ENCODE data around the gene VIPAS39.
A peak's percentile ranks its signal among the peaks of the same experiment; 100 is the strongest.

Gene VIPAS39

GRCh38 chr14:77469539-77469938, 12.1 kb upstream of the VIPAS39 start:
- H3K36me3 ChIP-seq (ENCODE audit: control insufficient read depth, insufficient read depth, low read length) = peaks cover 12% of the 10 kb centered on the region
- no peaks in the 10 kb centered on the region for H3K27me3 ChIP-seq (replicated peaks; ENCODE audit: control insufficient read depth, insufficient read depth, low read length)
- DNase-seq (ENCODE audit: extremely low read depth, insufficient read length) = no peak
- TF ChIP-seq CTCF (IDR thresholded peaks at IDR 0.05; ENCODE audit: insufficient read depth, low read length, poor library complexity, severe bottlenecking) = no peak
- no peak overlapping the region for H3K4me3 ChIP-seq (replicated peaks; ENCODE audit: low read depth, low read length)

- DNase-seq (ENCODE audit: extremely low read depth, insufficient read length) = no peak
- H3K4me3 ChIP-seq (replicated peaks; ENCODE audit: low read depth, low read length) = no peak overlapping the region
- no peak for TF ChIP-seq CTCF (IDR thresholded peaks at IDR 0.05; ENCODE audit: insufficient read depth, low read length, poor library complexity, severe bottlenecking)
- H3K27me3 ChIP-seq (replicated peaks; ENCODE audit: control insufficient read depth, insufficient read depth, low read length) = no peaks in the 10 kb centered on the region
- peaks cover 13% of the 10 kb centered on the region for H3K36me3 ChIP-seq (ENCODE audit: control insufficient read depth, insufficient read depth, low read length)
These were observed 11.7 kb upstream of the VIPAS39 start for GRCh38 chr14:77469067-77469505.

GRCh38 chr14:77467801-77468200, 10.4 kb upstream of the VIPAS39 start:
- H3K4me3 ChIP-seq (replicated peaks; ENCODE audit: low read depth, low read length) = no peak overlapping the region
- peaks cover 17% of the 10 kb centered on the region for H3K36me3 ChIP-seq (ENCODE audit: control insufficient read depth, insufficient read depth, low read length)
- TF ChIP-seq CTCF (IDR thresholded peaks at IDR 0.05; ENCODE audit: insufficient read depth, low read length, poor library complexity, severe bottlenecking) = no peak
- no peak for DNase-seq (ENCODE audit: extremely low read depth, insufficient read length)
- no peaks in the 10 kb centered on the region for H3K27me3 ChIP-seq (replicated peaks; ENCODE audit: control insufficient read depth, insufficient read depth, low read length)

- Histone ChIP-seq H3K4me3 (replicated peaks; ENCODE audit: low read depth, low read length) (peak overlapping the region; percentile 100), H3K27me3 (replicated peaks; ENCODE audit: control insufficient read depth, insufficient read depth, low read length) (no peaks in the 10 kb centered on the region), H3K36me3 (ENCODE audit: control insufficient read depth, insufficient read depth, low read length) (peaks cover 22% of the 10 kb centered on the region)
- TF ChIP-seq CTCF (IDR thresholded peaks at IDR 0.05; ENCODE audit: insufficient read depth, low read length, poor library complexity, severe bottlenecking) = peak; percentile 72
- DNase-seq (ENCODE audit: extremely low read depth, insufficient read length) = peak; percentile 30
These were observed 1.8 kb upstream of the VIPAS39 start for GRCh38 chr14:77459072-77459723.

GRCh38 chr14:77458249-77458950, 999 bp upstream of the VIPAS39 start:
- no peak for TF ChIP-seq CTCF (IDR thresholded peaks at IDR 0.05; ENCODE audit: insufficient read depth, low read length, poor library complexity, severe bottlenecking)
- no peak for DNase-seq (ENCODE audit: extremely low read depth, insufficient read length)
- Histone ChIP-seq H3K36me3 (ENCODE audit: control insufficient read depth, insufficient read depth, low read length) (peaks cover 18% of the 10 kb centered on the region), H3K27me3 (replicated peaks; ENCODE audit: control insufficient read depth, insufficient read depth, low read length) (no peaks in the 10 kb centered on the region), H3K4me3 (replicated peaks; ENCODE audit: low read depth, low read length) (peak overlapping the region; percentile 100)

Data from GM06990 (cell line).